ENCODE measurements around the gene OS9.

OS9 gene

DNA sequence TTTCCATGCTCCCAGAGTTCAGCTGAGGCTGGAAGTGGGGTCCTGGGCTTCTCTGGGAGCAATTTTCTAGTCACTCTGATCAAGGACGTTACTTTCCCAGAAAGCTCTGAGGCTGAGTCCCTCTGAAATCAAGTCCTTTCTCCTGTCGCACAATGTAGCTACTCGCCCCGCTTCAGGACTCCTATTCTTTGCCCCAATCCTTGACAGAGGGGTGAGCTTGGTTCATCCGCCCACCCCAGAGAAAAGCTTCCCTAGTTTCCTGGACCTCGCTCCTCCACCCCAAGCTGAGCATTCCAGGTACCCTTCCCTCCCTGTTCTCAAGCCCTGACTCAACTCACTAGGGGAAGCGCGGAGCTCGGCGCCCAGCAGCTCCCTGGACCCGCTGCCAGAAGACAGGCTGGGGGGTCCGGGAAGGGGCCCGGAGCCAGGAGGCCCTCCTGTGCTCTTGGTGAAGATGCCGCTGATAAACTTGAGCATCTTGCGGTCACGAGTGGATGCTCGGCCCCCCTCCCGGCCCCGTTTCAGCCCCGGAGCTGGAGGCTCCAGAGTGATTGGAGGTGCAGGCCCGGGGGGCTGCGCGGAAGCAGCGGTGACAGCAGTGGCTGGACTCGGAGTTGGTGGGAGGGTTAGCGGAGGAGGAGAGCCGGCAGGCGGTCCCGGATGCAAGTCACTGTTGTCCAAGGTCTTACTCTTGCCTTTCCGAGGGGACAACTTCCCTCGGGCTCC lies 43.0 kb downstream of the OS9 start:
- DNase-seq = no peak

DNA sequence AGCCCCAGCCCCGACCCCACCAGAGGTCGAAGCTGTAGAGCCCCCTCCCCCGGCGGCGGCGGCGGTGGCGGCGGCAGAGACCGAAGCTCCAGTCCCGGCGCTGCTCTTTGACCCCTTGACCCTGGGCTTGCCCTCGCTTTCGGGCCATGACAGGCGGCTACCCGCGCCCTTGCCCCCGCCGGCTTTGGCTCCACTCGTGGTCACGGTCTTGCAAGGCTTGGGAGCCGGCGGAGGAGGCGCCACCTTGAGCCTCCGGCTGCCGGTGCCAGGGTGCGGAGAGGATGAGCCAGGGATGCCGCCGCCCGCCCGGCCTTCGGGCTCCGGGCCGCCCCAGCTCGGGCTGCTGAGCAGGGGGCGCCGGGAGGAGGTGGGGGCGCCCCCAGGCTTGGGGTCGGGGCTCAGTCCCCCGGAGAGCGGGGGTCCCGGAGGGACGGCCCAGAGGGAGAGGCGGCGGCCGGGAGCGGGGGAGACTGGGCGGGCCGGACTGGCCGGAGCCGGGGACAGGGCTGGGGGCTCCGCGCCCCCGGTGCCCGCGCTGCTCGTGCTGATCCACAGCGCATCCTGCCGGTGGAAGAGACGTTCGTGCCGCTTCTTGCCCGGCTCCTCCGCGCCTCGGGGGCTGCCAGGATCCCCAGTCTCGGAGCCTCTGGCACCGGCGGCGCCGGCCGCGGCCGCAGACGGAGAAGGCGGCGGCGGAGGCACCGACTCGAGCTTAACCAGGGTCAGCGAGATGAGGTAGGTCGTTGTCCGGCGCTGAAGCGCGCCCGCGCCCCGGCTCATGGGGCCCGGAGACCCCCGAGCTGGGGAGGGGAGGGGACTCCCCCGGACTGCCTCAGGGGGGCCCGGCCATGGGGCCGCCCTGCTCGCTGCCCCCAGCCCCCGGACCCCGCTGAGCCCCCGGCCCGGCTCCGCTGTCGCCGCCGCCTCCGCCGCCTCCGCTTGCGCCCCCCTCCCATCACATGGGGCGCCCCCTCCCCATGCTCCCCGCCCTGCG lies 43.8 kb downstream of the OS9 start:
- no peak for DNase-seq

GRCh38 chr12:57738661-57739237 lies 44.8 kb downstream of the OS9 start, which contains the start of gene AGAP2:
Gene AGAP2, minus strand, starts transcription at chr12:57738742. Its CDS starts 496 bp downstream, at chr12:57738246.
- DNase-seq = no peak

GRCh38 chr12:57739387-57739786 lies 45.5 kb downstream of the OS9 start:
- no peak for DNase-seq

DNA sequence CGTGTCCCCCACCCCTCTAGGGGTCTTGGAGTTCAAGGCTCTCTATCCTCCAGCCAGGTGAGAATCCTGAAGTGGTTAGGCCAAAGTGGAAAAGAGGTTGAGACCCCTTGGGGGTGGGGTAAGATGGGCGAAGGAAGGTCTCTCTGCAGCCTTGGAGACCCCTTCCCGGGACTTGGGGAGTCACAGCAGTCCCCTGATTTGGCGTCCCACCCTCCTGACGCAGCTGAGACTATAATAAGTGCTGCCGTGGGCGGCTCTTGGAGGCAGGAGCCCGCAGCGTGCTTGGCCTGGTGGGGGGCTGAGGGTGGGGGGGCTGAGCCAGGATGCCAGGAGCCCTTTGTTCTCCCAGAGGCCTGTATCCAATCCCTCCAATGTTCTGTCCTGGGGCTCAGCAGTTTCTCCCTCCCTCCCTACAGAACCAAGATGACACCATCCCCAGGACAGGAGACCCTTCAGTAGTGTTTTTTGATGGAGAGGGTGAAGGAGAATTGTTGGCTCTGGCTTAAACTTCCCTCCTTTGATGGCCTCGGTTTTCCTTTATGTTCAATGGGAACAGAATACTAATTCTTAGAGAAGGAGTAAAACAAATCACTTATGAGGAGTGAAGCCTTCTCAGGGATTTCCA lies 46.1 kb downstream of the OS9 start:
- no peak for DNase-seq

DNA sequence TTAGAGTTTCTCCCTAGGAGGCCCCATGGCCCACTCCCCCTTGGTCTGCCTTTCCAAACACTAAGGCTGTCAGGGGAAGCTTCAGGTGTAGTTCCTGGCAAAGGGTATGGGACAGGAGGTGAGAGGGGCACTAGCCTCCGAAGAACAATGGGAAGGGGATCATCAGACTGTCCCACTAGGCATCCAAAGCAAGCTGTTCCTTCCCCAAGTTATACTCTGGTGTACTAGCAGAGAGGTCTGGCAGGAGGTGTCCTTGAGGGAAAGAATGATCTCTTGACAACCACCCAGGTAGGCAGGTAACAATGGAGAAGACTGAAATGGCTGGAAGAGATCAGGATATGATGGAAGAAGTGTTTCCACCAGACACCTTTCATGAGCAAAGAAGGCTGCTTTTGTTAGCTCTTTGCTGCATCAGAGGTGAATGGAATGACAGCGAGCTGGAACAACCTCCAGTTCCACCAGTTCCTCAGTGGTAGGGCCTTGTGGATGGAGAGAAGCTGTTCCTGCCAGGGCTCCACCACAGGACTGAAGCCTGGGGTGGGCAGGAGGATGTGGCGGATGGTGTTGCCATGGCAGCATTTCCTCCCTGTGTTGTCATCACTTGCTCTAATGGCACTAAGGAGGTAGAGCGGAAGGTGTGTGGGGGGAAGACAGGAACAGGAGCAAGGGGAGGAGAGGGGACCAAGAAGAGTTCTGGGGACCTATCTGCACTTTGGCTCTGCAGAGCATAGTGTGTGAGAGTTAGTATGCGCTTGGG lies 46.9 kb downstream of the OS9 start:
- DNase-seq = no peak

DNA sequence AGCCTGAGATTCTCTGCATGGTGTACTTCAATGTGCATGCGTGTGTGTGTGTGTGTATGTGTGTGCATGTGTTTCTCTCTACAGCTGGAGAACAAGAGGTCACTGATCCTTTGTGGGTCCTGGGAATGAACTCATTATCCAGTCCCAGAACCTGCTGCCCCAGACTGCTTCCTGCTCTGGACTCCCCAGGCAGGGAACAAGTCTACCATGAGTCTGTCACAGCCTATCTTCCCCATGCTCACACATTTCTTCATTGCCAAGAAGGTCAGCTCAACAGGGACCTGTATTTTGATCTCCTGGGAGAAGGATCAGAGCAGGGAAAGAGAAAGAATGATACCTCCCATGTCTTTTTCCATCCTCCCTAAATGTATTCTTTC lies 47.5 kb downstream of the OS9 start:
- DNase-seq = no peak

DNA sequence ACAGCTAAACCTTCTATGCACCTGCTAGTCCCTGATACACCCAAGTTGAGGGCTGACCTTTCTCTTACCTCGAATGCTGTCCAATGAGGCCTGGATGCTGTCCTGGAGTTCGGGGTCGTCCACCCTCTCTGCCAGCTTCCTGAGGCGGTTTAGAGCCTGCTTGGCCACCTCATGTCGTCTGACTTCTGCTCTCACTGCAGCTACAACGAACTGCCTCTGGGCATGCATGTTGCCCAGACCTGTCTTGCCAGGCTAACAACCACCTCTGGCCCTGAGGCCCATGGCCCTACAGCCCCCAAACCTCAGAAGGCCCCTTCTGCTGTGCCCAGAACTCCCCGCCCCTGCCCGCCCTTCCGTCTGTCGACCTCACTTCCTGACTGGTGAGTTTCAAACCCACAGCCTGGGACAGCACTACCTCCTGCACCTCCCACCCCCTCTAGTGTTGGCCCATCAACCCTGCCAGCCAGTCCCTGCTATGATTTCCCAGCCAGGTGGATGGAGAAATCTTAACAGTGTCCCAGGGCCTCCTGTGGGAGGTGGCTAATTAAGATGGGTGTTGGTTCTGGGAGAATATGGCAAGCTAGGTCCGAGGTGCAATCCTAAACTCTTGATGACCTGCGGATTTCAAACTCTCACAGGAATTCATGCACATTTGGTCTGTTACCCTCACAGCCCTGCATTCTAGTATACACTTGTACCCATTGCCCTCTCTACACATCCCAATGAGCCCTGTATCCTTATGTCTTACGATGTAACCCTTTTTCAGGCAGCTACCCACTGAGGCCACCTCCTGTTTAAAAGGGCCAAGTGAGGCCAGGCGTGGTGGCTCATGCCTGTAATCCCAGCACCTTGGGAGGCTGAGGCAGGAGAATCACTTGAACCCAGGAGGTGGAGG lies 48.2 kb downstream of the OS9 start:
- DNase-seq = no peak

DNA sequence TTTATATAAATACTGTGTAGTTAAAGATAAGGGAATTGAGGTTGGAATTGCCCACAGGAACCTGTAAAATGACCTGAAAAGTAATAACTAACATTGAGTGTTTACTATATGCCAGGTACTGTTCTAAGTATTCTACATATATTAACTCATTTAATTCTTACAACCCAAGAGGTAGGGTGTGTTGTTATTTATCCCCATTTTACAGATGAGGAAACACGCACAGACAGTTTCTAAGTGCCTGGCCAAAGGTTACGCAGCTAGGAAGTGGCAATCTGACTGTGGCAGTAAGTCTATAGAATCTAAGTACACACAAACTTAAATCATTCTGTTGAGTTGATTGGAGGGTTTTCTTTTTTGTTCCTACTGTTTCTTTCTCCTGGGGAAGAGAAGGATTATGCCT lies 49.8 kb downstream of the OS9 start:
- DNase-seq = no peak

GRCh38 chr12:57744194-57744776 lies 50.4 kb downstream of the OS9 start:
- DNase-seq = no peak

DNA sequence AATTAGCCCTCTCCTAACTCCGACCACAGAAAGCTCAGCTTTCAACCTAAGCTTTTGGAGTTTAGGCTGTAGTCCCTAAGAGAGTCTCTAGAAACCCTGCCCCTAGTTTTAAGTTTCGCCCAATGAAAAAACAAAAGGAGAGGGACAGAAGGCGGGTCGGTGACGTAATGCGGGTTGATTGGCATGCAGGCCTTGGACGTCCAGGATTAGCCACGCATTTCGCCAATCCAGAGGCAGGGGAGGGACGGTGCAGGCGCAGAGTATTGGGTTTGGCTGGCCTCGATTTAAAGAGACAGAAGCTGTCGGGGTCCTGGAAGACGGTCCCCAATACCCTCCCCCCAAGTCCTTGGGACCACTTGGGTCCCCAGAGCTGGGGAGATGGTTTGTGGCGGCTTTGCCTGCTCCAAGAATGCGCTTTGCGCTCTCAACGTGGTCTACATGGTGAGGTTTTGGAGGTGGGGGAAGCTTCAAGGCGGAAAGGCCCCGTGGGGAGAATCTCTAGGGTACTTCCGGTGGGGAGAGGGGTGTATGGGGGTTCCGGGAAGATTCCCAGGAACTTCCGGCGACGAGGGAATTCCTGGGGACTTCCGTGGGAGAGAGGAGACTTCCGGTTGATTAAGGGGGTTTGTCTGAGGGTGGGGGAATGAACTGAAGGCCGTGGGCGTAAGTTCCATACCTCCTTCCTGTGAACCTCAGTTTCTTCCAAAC lies 51.0 kb downstream of the OS9 start, which contains the start of gene TSPAN31:
TSS of gene TSPAN31 (plus strand) at position 263 of the 708 bp plus-strand sequence. CDS start at position 379, 116 bp downstream.
- peak; percentile 84 for DNase-seq

- DNase-seq = no peak
These were observed 51.6 kb downstream of the OS9 start for GRCh38 chr12:57745485-57745881.

DNA sequence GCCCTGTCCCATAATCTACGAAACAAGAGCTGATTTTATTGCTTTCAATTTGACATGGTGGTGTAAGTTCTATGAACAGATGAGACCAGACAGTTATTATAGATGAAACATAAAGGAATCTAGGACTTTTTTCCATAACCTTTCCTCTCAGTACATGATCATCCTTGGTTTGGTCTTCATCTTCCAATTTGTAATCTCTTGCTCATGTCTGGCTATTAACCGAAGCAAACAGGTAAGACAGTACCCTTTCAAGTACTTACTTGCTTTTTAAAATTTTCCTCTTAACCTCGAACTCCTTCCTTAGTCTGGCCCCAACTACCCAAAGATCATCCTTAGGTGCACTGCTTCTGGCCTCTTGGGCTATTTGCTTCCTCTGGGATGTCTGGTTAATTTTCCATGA lies 52.1 kb downstream of the OS9 start:
- DNase-seq = no peak

DNA sequence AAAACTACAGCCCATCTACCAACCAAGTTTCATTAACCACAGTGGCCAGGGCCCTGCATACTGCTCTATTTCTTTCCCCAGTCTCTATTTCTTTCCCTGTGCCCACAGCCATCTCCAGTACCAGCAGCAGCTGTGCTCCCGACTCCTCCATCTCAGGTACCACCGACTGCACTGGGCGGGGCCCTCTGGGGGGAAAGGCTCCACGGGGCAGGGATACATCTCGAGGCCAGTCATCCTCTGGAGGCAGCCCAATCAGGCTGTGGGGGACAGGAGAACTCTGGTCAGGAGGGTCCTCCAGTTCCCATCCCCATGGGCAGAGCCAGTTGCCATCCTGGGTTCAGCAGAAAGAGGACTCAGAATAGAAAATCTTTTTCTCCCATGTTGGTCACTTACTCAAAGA lies 55.1 kb downstream of the OS9 start:
- DNase-seq = no peak

DNA sequence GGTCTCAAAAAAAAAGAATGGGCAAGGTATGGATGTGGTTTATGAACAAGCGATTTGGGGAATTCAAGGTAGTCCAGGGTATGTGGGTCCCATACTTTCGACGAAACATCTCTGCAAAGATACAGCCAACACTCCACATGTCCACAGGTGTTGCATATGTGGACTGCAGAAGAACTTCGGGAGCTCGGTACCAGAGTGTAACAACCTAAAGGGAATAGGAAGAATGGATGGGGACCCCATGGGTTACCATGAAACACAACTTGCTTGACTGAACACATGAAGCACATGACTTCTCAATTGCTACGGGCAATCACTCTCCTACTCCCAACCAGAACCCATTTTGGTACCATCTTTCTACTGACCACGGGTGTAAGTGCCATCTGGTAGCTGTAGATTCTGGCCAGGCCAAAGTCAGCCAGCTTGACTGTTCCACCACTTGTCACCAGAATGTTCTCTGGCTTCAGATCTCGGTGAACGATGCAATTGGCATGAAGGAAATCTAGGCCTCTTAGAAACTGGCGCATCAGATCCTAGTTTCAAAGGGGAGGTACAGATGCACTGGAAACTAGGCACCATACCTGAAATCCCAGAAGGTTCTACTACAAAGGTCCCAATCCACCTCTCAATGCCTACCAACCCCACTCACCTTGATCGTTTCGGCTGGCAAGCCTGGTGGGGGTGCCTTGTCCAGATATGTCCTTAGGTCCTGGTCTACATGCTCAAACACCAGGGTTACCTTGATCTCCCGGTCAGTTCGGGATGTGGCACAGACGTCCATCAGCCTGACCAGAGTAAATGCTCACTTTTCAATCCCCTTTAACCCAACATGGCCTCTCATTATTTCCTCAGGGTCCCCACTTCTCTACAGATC lies 56.9 kb downstream of the OS9 start:
- DNase-seq = no peak

DNA sequence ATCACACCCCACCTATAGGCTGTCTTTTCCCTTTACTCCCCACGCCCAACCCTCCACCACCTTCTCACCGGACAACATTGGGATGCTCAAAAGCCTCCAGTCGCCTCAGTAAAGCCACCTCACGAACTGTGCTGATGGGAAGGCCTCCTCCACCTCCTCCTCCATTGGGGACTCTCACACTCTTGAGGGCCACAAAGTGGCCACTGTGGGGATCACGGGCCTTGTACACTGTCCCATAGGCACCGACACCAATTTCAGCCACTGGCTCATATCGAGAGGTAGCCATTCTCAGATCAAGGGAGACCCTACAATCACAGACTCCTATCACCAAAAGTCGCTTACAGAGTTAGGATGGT lies 57.5 kb downstream of the OS9 start:
- DNase-seq = no peak

DNA sequence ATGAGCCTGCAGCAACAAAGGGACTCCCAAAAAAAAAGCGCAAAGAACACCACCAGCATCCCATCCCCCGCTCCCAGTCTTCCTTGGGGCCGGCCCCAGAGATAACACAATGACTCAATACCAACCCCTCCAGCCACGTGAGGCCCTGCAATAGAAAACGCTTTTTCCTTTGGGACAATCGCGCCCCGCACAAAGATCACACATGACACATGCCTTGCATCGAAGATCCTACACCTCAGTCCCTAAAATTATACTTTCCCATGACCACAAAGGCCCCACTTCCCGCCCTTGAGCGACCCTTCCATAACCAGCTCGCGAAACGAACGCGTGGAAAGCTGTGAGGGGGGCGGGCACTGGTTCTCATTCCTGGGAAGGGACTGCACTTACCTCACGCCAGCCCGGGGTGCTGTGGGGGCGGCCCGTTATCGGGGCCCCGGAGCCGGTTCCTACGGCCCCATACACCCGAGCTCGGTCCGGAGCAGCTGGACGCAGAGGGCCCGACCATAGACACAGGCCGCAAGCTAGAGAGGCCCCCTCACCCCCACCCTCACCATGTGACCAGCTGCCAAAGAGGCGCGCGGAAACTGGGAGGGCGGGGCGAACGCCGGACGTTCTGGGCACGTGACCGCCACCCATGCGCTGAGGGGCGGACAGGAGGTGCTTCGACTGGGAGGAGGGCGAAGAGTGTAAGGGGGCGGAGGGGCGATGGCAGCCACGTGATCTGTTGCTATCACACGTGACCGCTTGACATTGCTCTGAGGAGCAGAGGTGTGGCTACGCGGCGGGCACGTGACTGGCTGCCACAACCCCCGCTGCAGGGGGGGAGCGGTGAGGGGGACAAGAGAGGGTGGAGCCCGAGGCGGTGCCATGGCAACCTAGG lies 58.1 kb downstream of the OS9 start, which contains the start of gene CDK4:
TSS of gene CDK4 (minus strand) at position 523 of the 880 bp plus-strand sequence. CDS start 593 bp downstream, outside the sequence.
- DNase-seq = peak; percentile 95

DNA sequence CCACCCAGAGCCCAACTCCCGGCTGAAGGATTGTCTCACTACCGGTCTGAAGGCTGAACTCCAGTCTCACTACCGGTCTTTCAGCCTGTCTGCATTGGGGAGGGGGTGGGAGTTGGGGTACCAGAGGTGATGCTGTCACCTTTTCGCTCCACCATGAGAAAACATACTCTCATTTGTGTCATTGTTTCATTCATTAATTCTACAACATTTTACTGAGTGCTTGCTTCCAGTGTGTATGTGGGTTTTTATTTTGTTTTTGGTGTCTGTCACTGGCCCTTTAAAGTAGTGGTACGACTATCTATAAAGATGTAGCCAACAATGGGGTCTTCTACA lies 58.7 kb downstream of the OS9 start:
- no peak for DNase-seq
